Posterior vena cava (tissue), 2 donors: Measurements from ENCODE around the gene FAM83E. TPM values are rescaled to one million over a fixed set of nuclear protein-coding genes. Genes with fewer than 3 reads are reported as not detected.

Source experiments
- total RNA-seq, 2 donors: library from RNA; stranded (reverse); fragmentation: NEBNext Ultra II Directional; extraction: Animal tissue kit (Norgen Biotek cat#: 25700); gene quantifications; one replicate each; pipeline ENCODE4 v1.2.1, GENCODE V29; 2021
- donor health status: DM: yes; HTN: yes; CAD: no.
- donor health status: DM: yes; HTN: yes; CAD: no.

The FAM83E gene
- total RNA-seq, 2 donors from 2014 or later: not detected

Other genes with a start within 250 kb of the FAM83E start
- gene KDELR1, start 223.5 kb downstream of the FAM83E start, total RNA-seq: 100 to 1,000 TPM in 1 of 2 donors, 10 to 100 TPM in 1; 94.6 to 111 TPM
- gene GRIN2D, start 221.4 kb downstream of the FAM83E start, total RNA-seq: 1 to 10 TPM in 1 of 2 donors, under 1 TPM in 1; 0.71 to 2.3 TPM
- 10 to 100 TPM; 21.1 to 24.2 TPM for gene GRWD1, start 169.1 kb downstream of the FAM83E start, total RNA-seq
- gene KCNJ14, start 159.5 kb downstream of the FAM83E start, total RNA-seq: under 1 TPM; 0.52 to 0.65 TPM
- gene CYTH2, start 145.7 kb downstream of the FAM83E start, total RNA-seq: 10 to 100 TPM; 34.1 to 49.2 TPM
- gene LMTK3, start 103.2 kb downstream of the FAM83E start, total RNA-seq: under 1 TPM; 0.19 to 0.57 TPM
- under 1 TPM in 1 of 2 donors, not detected in 1; 0.60 TPM for gene SULT2B1, start 62.9 kb downstream of the FAM83E start, total RNA-seq
- not detected for gene SPACA4, start 8.3 kb downstream of the FAM83E start, total RNA-seq
- 100 to 1,000 TPM; 746 to 777 TPM for gene RPL18, start 4.1 kb upstream of the FAM83E start, total RNA-seq
- gene SPHK2, start 4.4 kb upstream of the FAM83E start, total RNA-seq: 10 to 100 TPM in 1 of 2 donors, 1 to 10 TPM in 1; 8.5 to 12.1 TPM
- gene DBP, start 22.3 kb upstream of the FAM83E start, total RNA-seq: 1 to 10 TPM; 1.8 to 3.6 TPM
- gene CA11, start 31.1 kb upstream of the FAM83E start, total RNA-seq: 1 to 10 TPM; 4.8 to 5.7 TPM
- gene NTN5, start 57.9 kb upstream of the FAM83E start, total RNA-seq: under 1 TPM; 0.28 to 0.38 TPM
- gene FUT2, start 80.9 kb upstream of the FAM83E start, total RNA-seq: not detected
- gene MAMSTR, start 104.6 kb upstream of the FAM83E start, total RNA-seq: 1 to 10 TPM in 1 of 2 donors, under 1 TPM in 1; 0.90 to 1.1 TPM
- 10 to 100 TPM; 13.8 to 19.2 TPM for gene RASIP1, start 125.5 kb upstream of the FAM83E start, total RNA-seq
- gene IZUMO1, start 131.8 kb upstream of the FAM83E start, total RNA-seq: under 1 TPM; 0.52 to 0.56 TPM
- 1 to 10 TPM; 1.5 to 2.1 TPM for gene FUT1, start 137.6 kb upstream of the FAM83E start, total RNA-seq
- not detected for gene FGF21, start 140.4 kb upstream of the FAM83E start, total RNA-seq
- gene BCAT2, start 196.0 kb upstream of the FAM83E start, total RNA-seq: 10 to 100 TPM; 21.7 to 24.9 TPM
- gene HSD17B14, start 221.4 kb upstream of the FAM83E start, total RNA-seq: 1 to 10 TPM; 5.6 to 6.6 TPM